OCI-LY7 (cell line): ENCODE data around the gene POGZ. TPM values are rescaled to one million over a fixed set of nuclear protein-coding genes. Genes with fewer than 3 reads are reported as not detected.
"Not testable (repeated sequence)": the region's sequence is repeated elsewhere in the genome, so short reads cannot be mapped to it uniquely, and the experiment has no call there.

Experiments
- BruUV-seq: library from RNA; stranded (reverse); fragments of 400-500 nt; replicated peaks from 2 replicates; lab custom pipeline; 2021; lab: Mats Ljungman, UMichigan
- CTCF ChIA-PET: fragments of 300-600 bp; sonication (Branson Sonifier 250); formaldehyde crosslinking; loops from one replicate; lab custom pipeline; 2022; ENCODE audit warnings: antibody characterized with exemption; ENCODE audit not compliant: unreplicated experiment; lab: Charles Lee
- POLR2A ChIA-PET: fragments of 300-600 bp; sonication (Branson Sonifier 250); formaldehyde crosslinking; loops from one replicate; lab custom pipeline; 2022; ENCODE audit warnings: antibody characterized with exemption; lab: Charles Lee
- DNase-seq: peaks from one replicate; pipeline ENCODE4 v3.0.0-alpha.2; 2015; ENCODE audit warnings: low spot score
- H2AFZ ChIP-seq: fragments of 200-600 bp; sonication (generic), shearing (Covaris generic); 2 replicates; pipeline ENCODE4 v1.6.1; 2014; ENCODE audit warnings: mild to moderate bottlenecking, antibody characterized with exemption, low read length, moderate library complexity
- H3K27ac ChIP-seq: fragments of 200-600 bp; sonication (generic); 2 replicates; pipeline ENCODE4 v1.5.1; 2014; ENCODE audit warnings: mixed run types, low read depth, mild to moderate bottlenecking, moderate library complexity, low read length, inconsistent platforms; ENCODE audit not compliant: poor library complexity, severe bottlenecking
- H3K36me3 ChIP-seq: fragments of 200-600 bp; sonication (generic); 2 replicates; pipeline ENCODE4 v1.6.1; 2014; ENCODE audit warnings: mild to moderate bottlenecking, antibody characterized with exemption, low read length, moderate library complexity, mixed read lengths; ENCODE audit not compliant: insufficient read depth
- H3K4me1 ChIP-seq: fragments of 200-600 bp; sonication (generic); 2 replicates; pipeline ENCODE4 v1.5.1; 2014; ENCODE audit warnings: mild to moderate bottlenecking, low read length; ENCODE audit not compliant: insufficient read depth, poor library complexity, severe bottlenecking
- H3K4me2 ChIP-seq: fragments of 200-600 bp; sonication (generic); 2 replicates; pipeline ENCODE4 v1.6.1; 2014; ENCODE audit warnings: mild to moderate bottlenecking, low read length
- H3K4me3 ChIP-seq: fragments of 200-600 bp; sonication (generic); 2 replicates; pipeline ENCODE4 v1.5.1; 2014; ENCODE audit warnings: mild to moderate bottlenecking, low read depth, low read length; ENCODE audit not compliant: poor library complexity, severe bottlenecking
- H3K79me2 ChIP-seq: fragments of 200-600 bp; sonication (generic); 2 replicates; pipeline ENCODE4 v1.6.1; 2016; ENCODE audit warnings: low read depth, mild to moderate bottlenecking, low read length, moderate library complexity, mixed read lengths; ENCODE audit not compliant: insufficient read depth
- H3K9me2 ChIP-seq: fragments of 200-600 bp; sonication (generic); 2 replicates; pipeline ENCODE4 v1.6.1; 2016; ENCODE audit warnings: mild to moderate bottlenecking, low read length, mixed read lengths; ENCODE audit not compliant: insufficient read depth
- H3K9me3 ChIP-seq: fragments of 200-600 bp; sonication (generic); 2 replicates; pipeline ENCODE4 v1.6.1; 2014; ENCODE audit warnings: mild to moderate bottlenecking, mixed run types, low read length, mixed read lengths
- H4K20me1 ChIP-seq: fragments of 200-600 bp; sonication (generic); 2 replicates; pipeline ENCODE4 v1.6.1; 2014; ENCODE audit warnings: mild to moderate bottlenecking, antibody characterized with exemption, low read length, moderate library complexity, mixed read lengths; ENCODE audit not compliant: insufficient read depth
- CTCF ChIP-seq: fragments of 200-600 bp; sonication (generic); conservative IDR thresholded peaks from 2 replicates; pipeline ENCODE4 v1.5.1; 2014; ENCODE audit warnings: mild to moderate bottlenecking, antibody characterized with exemption, low read length, moderate library complexity, mixed read lengths
- EZH2phosphoT487 ChIP-seq: fragments of 200-600 bp; sonication (generic); IDR thresholded peaks from 2 replicates; pipeline ENCODE4 v1.6.1; 2018; ENCODE audit warnings: low read depth, borderline replicate concordance, mild to moderate bottlenecking, mixed run types, antibody characterized with exemption, low read length, moderate library complexity, mixed read lengths
- intact Hi-C: fragments of 100-400 bp; cut with micrococcal nuclease; formaldehyde crosslinking; loops from one replicate; pipeline ENCODE4 v1.10.0; 2022; ENCODE audit not compliant: unreplicated experiment
- total RNA-seq, 2 experiments: library from RNA; depleted of rRNA in 1 of 2; stranded (reverse); fragments of >200 nt in 1 of 2; shearing (Covaris generic) in 1 of 2; gene quantifications; 2 replicates each; pipeline ENCODE4 v1.2.3, GENCODE V29; 2014 to 2022

POGZ gene
- total RNA-seq, 2 experiments from 2014 or later = 47.7 to 118 TPM

DNA sequence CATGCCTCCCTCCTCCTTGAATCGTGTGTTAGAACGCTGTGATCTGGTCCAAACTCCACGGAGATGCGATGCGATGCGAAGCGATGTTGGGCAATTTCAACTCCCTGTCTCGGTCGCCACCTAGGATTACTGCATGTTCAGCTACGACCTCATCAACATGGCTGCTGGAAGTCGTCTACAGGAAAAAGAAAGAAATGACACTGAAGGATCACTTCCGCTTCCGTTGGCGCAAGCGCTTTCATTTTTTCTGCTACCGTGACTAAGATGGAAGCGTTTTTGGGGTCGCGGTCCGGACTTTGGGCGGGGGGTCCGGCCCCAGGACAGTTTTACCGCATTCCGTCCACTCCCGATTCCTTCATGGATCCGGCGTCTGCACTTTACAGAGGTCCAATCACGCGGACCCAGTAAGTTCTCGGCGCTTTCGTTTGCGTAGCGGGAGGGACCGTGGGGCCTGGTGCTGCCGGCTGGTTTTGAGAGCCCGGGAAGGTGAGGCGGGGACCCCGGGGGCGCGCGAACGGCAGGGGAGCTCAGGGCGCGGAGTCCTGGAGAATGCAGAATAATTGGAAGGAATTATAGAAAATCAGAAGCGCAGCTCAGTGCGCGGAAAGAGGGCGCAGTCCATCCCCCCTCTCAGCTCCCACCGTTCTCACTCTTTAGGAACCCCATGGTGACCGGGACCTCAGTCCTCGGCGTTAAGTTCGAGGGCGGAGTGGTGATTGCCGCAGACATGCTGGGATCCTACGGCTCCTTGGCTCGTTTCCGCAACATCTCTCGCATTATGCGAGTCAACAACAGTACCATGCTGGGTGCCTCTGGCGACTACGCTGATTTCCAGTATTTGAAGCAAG lies 59.7 kb downstream of the POGZ start, which contains the start of gene PSMB4:
TSS of gene PSMB4 (plus strand) at position 250 of the 848 bp plus-strand sequence. CDS start at position 265, 15 bp downstream.
- peak within 1 kb of the TSS; percentile 77 for H3K4me2 ChIP-seq
- CTCF ChIA-PET = interaction anchor here (1.2 kb wide), 1 partner anchor 11 kb away, joined by 5 read pairs; no protein-coding TSS in a partner anchor
- H3K79me2 ChIP-seq = peaks cover 20% of the 10 kb centered on the region
- TF ChIP-seq CTCF (peak; percentile 65), EZH2phosphoT487 (no peak)
- H3K27ac ChIP-seq = peak within 1 kb of the TSS; percentile 42
- BruUV-seq = TSS peak; percentile 93
- H4K20me1 ChIP-seq = 0 out of 2 replicates have a peak, but pooled peaks cover 4% of the 10 kb centered on the region
- H3K4me1 ChIP-seq = peaks cover 10% of the 10 kb centered on the region
- peaks cover 44% of the 10 kb centered on the region for H3K36me3 ChIP-seq
- peaks cover 2% of the 10 kb centered on the region; the same call in 1 of the 2 replicates for H3K9me3 ChIP-seq
- DNase-seq = peak; percentile 94
- H3K9me2 ChIP-seq = no peaks in the 10 kb centered on the region
- POLR2A ChIA-PET = interaction anchor here (0.5 to 0.7 kb wide), 3 partner anchors 148 to 385 kb away, joined by 3 to 6 read pairs (median 4); no protein-coding TSS in a partner anchor
- peak within 1 kb of the TSS; percentile 69; the same call in 1 of the 2 replicates for H2AFZ ChIP-seq
- H3K4me3 ChIP-seq = peak within 1 kb of the TSS; percentile 92
- intact Hi-C loops = loop anchor here (1.0 to 2.0 kb wide), 3 partner anchors 53 to 118 kb away; partner anchors contain the start of gene RFX5

- H3K4me2 ChIP-seq, BruUV-seq, H3K9me2 ChIP-seq, H3K4me3 ChIP-seq, H4K20me1 ChIP-seq, H3K27ac ChIP-seq, CTCF ChIA-PET, intact Hi-C loops, H3K9me3 ChIP-seq, H2AFZ ChIP-seq, DNase-seq, H3K4me1 ChIP-seq: not testable (repeated sequence)
- Histone ChIP-seq H3K79me2 (peaks cover 19% of the 10 kb centered on the region), H3K36me3 (peaks cover 11% of the 10 kb centered on the region)
- POLR2A ChIA-PET = interaction anchor here (0.5 to 0.6 kb wide), 2 partner anchors 115 to 488 kb away, joined by 3 to 5 read pairs; no protein-coding TSS in a partner anchor
Observed at GRCh38 chr1:151396265-151396664, 63.0 kb downstream of the POGZ start.

DNA sequence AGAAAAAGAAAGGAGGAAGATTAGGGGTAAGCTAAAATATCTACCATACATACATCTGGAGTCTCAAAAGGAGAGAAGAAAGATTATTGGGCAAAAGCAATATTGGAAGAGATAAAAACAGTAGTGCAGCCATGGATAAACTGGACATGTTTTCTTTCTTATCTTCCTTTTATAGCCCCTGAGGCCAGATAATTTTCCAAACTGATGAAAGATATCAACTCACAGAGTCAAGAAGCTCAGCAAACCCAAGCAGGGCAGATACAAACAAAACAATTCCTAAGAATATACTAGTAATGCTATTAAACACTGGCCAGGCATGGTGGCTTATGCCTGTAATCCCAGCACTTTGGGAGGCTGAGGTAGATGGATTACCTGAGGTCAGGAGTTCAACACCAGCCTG lies 65.7 kb downstream of the POGZ start:
- H4K20me1 ChIP-seq = no peaks in the 10 kb centered on the region
- H2AFZ ChIP-seq = no peak overlapping the region
- no peaks in the 10 kb centered on the region for H3K4me1 ChIP-seq
- BruUV-seq = no TSS peak
- H3K4me2 ChIP-seq = no peak overlapping the region
- H3K36me3 ChIP-seq = no peaks in the 10 kb centered on the region
- H3K9me3 ChIP-seq = peaks cover 7% of the 10 kb centered on the region; the same call in 1 of the 2 replicates
- TF ChIP-seq EZH2phosphoT487 (no peak), CTCF (no peak)
- H3K4me3 ChIP-seq = no peak overlapping the region
- no peak overlapping the region for H3K27ac ChIP-seq
- DNase-seq = no peak
- ChIA-PET CTCF (no interaction called here), POLR2A (interaction anchor here (0.7 kb wide), 1 partner anchor 112 kb away, joined by 3 read pairs; no protein-coding TSS in a partner anchor)
- H3K9me2 ChIP-seq = no peaks in the 10 kb centered on the region
- H3K79me2 ChIP-seq = no peaks in the 10 kb centered on the region
- intact Hi-C loops = no loop called here
